Liver (tissue), 9 donors: ENCODE measurements around the gene WASF2. TPM values are rescaled to one million over a fixed set of nuclear protein-coding genes. Genes with fewer than 3 reads are reported as not detected.

Experiments used
- DNase-seq: peaks from one replicate; pipeline ENCODE4 v3.0.0-alpha.2; 2017; ENCODE audit warnings: low spot score
- H3K27ac ChIP-seq, 2 donors: one replicate each; pipeline ENCODE4 v1.7.0; 2013; ENCODE audit warnings: inconsistent platforms in 2 of 2, low read length in 2 of 2, control low read depth in 1 of 2, low read depth in 1 of 2, mild to moderate bottlenecking in 1 of 2
- H3K27me3 ChIP-seq, 4 donors: one replicate each; pipeline versions ENCODE4 v1.6.1 to v1.7.0; 2013; ENCODE audit warnings: low read length in 3 of 4, inconsistent platforms in 1 of 4, mild to moderate bottlenecking in 1 of 4, moderate library complexity in 1 of 4; ENCODE audit not compliant: control insufficient read depth in 4 of 4, insufficient read depth in 4 of 4
- H3K36me3 ChIP-seq, 4 donors: one replicate each; pipeline versions ENCODE4 v1.6.1 to v1.7.0; 2013; ENCODE audit warnings: low read length in 3 of 4, mild to moderate bottlenecking in 3 of 4, low read depth in 1 of 4, moderate library complexity in 1 of 4; ENCODE audit not compliant: control insufficient read depth in 4 of 4, insufficient read depth in 3 of 4
- H3K4me1 ChIP-seq, 4 donors: one replicate each; pipeline versions ENCODE4 v1.6.1 to v1.7.0; 2013; ENCODE audit warnings: low read length in 3 of 4, mild to moderate bottlenecking in 3 of 4, moderate library complexity in 1 of 4; ENCODE audit not compliant: control insufficient read depth in 4 of 4, insufficient read depth in 4 of 4
- H3K4me3 ChIP-seq, 3 donors: one replicate each; pipeline versions ENCODE4 v1.6.1 to v1.7.0; 2013; ENCODE audit warnings: low read length in 3 of 3, control low read depth in 1 of 3, low read depth in 1 of 3, mild to moderate bottlenecking in 1 of 3
- H3K9ac ChIP-seq, 2 donors: one replicate each; pipeline ENCODE4 v1.7.0; 2013; ENCODE audit warnings: low read length in 2 of 2, mild to moderate bottlenecking in 2 of 2, moderate library complexity in 2 of 2, control low read depth in 1 of 2, low read depth in 1 of 2
- H3K9me3 ChIP-seq, 4 donors: one replicate each; pipeline versions ENCODE4 v1.6.1 to v1.7.0; 2013; ENCODE audit warnings: low read length in 3 of 4; ENCODE audit not compliant: control insufficient read depth in 4 of 4
- ATF3 ChIP-seq: IDR thresholded peaks from 2 replicates; pipeline ENCODE4 v1.6.1; 2016; ENCODE audit warnings: antibody characterized with exemption
- CTCF ChIP-seq: fragments of 150-350 bp; IDR thresholded peaks from 2 replicates; pipeline ENCODE4 v1.5.1; 2017; ENCODE audit warnings: improper control_type of control experiment, low read depth, low read length; ENCODE audit not compliant: missing input control
- EGR1 ChIP-seq, 2 donors: IDR thresholded peaks; 2 replicates each; pipeline ENCODE4 v1.6.1; 2016 to 2018; ENCODE audit warnings: antibody characterized with exemption in 2 of 2, low read depth in 2 of 2
- FOXA1 ChIP-seq: IDR thresholded peaks from 2 replicates; pipeline ENCODE4 v1.6.1; 2016; ENCODE audit warnings: antibody characterized with exemption
- FOXA2 ChIP-seq: IDR thresholded peaks from 2 replicates; pipeline ENCODE4 v1.6.1; 2016; ENCODE audit warnings: antibody characterized with exemption
- GABPA ChIP-seq, 2 donors: IDR thresholded peaks in 1 of 2; conservative IDR thresholded peaks in 1 of 2; 2 replicates each; pipeline ENCODE4 v1.6.1; 2016; ENCODE audit warnings: antibody characterized with exemption in 2 of 2, mild to moderate bottlenecking in 1 of 2, moderate library complexity in 1 of 2
- HNF4A ChIP-seq, 2 donors: conservative IDR thresholded peaks; 2 replicates each; pipeline ENCODE4 v1.6.1; 2016; ENCODE audit warnings: antibody characterized with exemption in 2 of 2, mild to moderate bottlenecking in 2 of 2
- HNF4G ChIP-seq: IDR thresholded peaks from 2 replicates; pipeline ENCODE4 v1.6.1; 2016; ENCODE audit warnings: antibody characterized with exemption
- JUND ChIP-seq, 2 donors: IDR thresholded peaks; 2 replicates each; pipeline ENCODE4 v1.6.1; 2016; ENCODE audit warnings: antibody characterized with exemption in 2 of 2
- MAX ChIP-seq: IDR thresholded peaks from 2 replicates; pipeline ENCODE4 v1.6.1; 2016; ENCODE audit warnings: antibody characterized with exemption
- NR2F2 ChIP-seq: IDR thresholded peaks from 2 replicates; pipeline ENCODE4 v1.6.1; 2016; ENCODE audit warnings: antibody characterized with exemption
- RAD21 ChIP-seq, 2 donors: IDR thresholded peaks; 2 replicates each; pipeline ENCODE4 v1.6.1; 2016; ENCODE audit warnings: antibody characterized with exemption in 2 of 2, mild to moderate bottlenecking in 2 of 2
- REST ChIP-seq: IDR thresholded peaks from 2 replicates; pipeline ENCODE4 v1.6.1; 2016; ENCODE audit warnings: antibody characterized with exemption, mild to moderate bottlenecking
- RXRA ChIP-seq, 2 donors: IDR thresholded peaks; 2 replicates each; pipeline ENCODE4 v1.6.1; 2017 to 2018; ENCODE audit warnings: antibody characterized with exemption in 2 of 2, mild to moderate bottlenecking in 1 of 2
- SP1 ChIP-seq: IDR thresholded peaks from 2 replicates; pipeline ENCODE4 v1.6.1; 2018; ENCODE audit warnings: antibody characterized with exemption, mild to moderate bottlenecking
- TAF1 ChIP-seq: conservative IDR thresholded peaks from 2 replicates; pipeline ENCODE4 v1.6.1; 2016; ENCODE audit warnings: antibody characterized with exemption, mild to moderate bottlenecking
- YY1 ChIP-seq: IDR thresholded peaks from 2 replicates; pipeline ENCODE4 v1.6.1; 2016; ENCODE audit warnings: antibody characterized with exemption, mild to moderate bottlenecking
- ZBTB33 ChIP-seq: IDR thresholded peaks from 2 replicates; pipeline ENCODE4 v1.6.1; 2016; ENCODE audit warnings: antibody characterized with exemption
- WGBS: extraction: QIAGEN DNeasy Blood & Tissue Kit; methylation state at CpG from one replicate; pipeline ENCODE4 v1.1.7; 2013; 5-methylcytosine and 5-hydroxymethylcytosine counted together
- polyA plus RNA-seq, 2 donors: library from polyadenylated mRNA; stranded (reverse) in 1 of 2; unstranded in 1 of 2; fragments of 200-250 nt in 1 of 2; fragments of >200 nt in 1 of 2; fragmentation: Nextera tagmentation in 1 of 2; extraction: Ambion mirVana in 1 of 2; gene quantifications; one replicate each; pipeline versions ENCODE4 v1.2.1 to v1.2.3, GENCODE V29; 2013 to 2015
- total RNA-seq, 2 donors: library from RNA; depleted of rRNA; stranded (reverse); fragments of >200 nt; gene quantifications; one replicate each; pipeline ENCODE4 v1.2.3, GENCODE V29; 2014
- donor health status: healthy.
- donor health status: healthy.
- donor health status: healthy.
- donor health status: healthy.
- donor health status: healthy.

Gene WASF2
- total and polyA plus RNA-seq, 4 donors = 11.6 to 37.7 (median 18.7) TPM

- Histone ChIP-seq H3K27ac (no peak overlapping the region), H3K9ac (no peak overlapping the region), H3K4me3 (no peak overlapping the region), H3K27me3 (no peaks in the 10 kb centered on the region), H3K4me1 (peaks cover under 1 to 18% (median 8%) of the 10 kb centered on the region in 4 donors), H3K36me3 (no peaks in the 10 kb centered on the region), H3K9me3 (no peaks in the 10 kb centered on the region)
- no peak for DNase-seq
- 91% methylated on average over 13 of the region's 13 CpGs for WGBS
- TF ChIP-seq YY1 = no peak
- TF ChIP-seq GABPA (IDR thresholded peaks at IDR 0.05 in 1 of 2, conservative IDR thresholded peaks at IDR 0.05 in 1 of 2) = no peak
- TF ChIP-seq CTCF = no peak
- no peak for TF ChIP-seq FOXA2
- no peak for TF ChIP-seq REST
- TF ChIP-seq FOXA1 = no peak
- TF ChIP-seq RAD21 (IDR thresholded peaks at IDR 0.05) = no peak
- TF ChIP-seq HNF4G = no peak
- no peak for TF ChIP-seq TAF1
- TF ChIP-seq EGR1 (IDR thresholded peaks at IDR 0.05; ENCODE audit: low read depth in 2 of 2) = no peak
- TF ChIP-seq JUND (IDR thresholded peaks at IDR 0.05) = no peak
- no peak for TF ChIP-seq MAX
- no peak for TF ChIP-seq NR2F2
- no peak for TF ChIP-seq SP1
- TF ChIP-seq HNF4A (conservative IDR thresholded peaks at IDR 0.05) = no peak
- no peak for TF ChIP-seq ATF3
Observed at GRCh38 chr1:27356277-27356618, 133.7 kb downstream of the WASF2 start.

DNA sequence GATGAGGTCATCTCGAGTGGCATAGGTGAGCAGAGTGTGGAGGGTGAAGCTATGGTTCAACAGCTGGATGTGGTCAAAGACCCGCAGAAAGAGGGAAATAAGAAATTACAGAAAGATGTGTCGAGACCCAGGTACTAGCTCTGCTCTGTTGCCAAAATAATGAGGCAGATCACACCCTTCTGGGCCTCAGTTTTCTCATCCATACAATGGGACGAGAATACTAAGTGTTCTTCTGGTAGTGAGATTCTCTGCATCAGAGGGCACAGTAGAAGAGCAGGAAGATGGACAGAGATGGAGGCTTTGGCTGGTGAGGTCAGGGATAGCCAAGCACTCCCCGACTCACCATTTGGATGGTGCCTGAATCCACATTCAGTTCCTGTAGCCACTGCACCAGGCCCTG, 134.3 kb downstream of the WASF2 start:
- Histone ChIP-seq H3K4me1 (peaks cover 3 to 22% (median 11%) of the 10 kb centered on the region in 4 donors), H3K9me3 (no peaks in the 10 kb centered on the region), H3K27ac (no peak overlapping the region), H3K9ac (no peak overlapping the region), H3K4me3 (no peak overlapping the region), H3K27me3 (no peaks in the 10 kb centered on the region), H3K36me3 (no peaks in the 10 kb centered on the region)
- 90% methylated on average over 5 of the region's 5 CpGs for WGBS
- TF ChIP-seq RAD21 (IDR thresholded peaks at IDR 0.05) (no peak), TAF1 (no peak), RXRA (IDR thresholded peaks at IDR 0.05) (no peak), ATF3 (no peak), HNF4G (no peak), SP1 (no peak), FOXA1 (no peak), ZBTB33 (no peak), YY1 (no peak), CTCF (no peak), MAX (no peak), JUND (IDR thresholded peaks at IDR 0.05) (no peak), HNF4A (conservative IDR thresholded peaks at IDR 0.05) (no peak), NR2F2 (no peak)
- no peak for DNase-seq
